GM19351 (cell line): ENCODE results near the gene COX19.

Source experiments
- ATAC-seq: cut with Tn5 transposase; IDR thresholded peaks from one replicate; pipeline ENCODE4 v1.9.1; 2021; ENCODE audit warnings: mild to moderate bottlenecking, moderate library complexity; ENCODE audit not compliant: unreplicated experiment

Gene COX19

DNA sequence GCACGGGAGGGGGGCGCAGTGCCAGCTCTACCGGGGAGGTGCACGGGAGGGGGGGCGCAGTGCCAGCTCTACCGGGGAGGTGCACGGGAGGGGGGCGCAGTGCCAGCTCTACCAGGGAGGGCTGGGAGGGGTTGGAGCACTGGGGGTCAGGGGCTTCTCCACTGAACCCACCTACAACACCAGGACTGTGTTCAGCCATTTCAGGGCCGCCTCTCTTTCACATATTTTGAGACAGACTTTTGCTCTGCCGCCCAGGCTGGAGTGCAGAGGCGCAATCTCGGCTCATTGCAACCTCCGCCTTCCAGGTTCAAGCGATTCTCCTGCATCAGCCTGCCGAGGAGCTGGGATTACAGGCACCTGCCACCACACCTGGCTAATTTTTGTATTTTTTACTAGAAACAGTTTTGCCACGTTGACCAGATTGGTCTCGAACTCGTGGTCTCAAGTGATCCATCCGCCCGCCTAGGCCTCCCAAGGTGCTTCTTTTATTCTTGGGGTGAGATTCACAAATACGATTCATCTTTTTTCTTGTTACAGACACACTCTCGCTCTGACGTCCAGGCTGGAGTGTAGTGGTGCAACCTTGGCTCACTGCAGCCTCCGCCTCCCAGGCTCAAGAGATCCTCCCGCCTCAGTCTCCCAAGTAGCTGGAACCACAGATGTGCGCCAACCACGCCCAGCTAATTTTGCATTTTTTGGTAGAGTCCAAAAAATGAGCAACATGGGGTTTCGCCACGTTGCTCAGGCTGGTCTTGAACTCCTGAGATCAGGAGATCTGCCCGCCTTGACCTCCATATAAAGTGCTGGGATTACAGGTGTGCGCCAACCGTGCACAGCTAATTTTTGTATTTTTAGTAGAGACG is 57.9 kb downstream of the COX19 start:
- ATAC-seq = no peak

DNA sequence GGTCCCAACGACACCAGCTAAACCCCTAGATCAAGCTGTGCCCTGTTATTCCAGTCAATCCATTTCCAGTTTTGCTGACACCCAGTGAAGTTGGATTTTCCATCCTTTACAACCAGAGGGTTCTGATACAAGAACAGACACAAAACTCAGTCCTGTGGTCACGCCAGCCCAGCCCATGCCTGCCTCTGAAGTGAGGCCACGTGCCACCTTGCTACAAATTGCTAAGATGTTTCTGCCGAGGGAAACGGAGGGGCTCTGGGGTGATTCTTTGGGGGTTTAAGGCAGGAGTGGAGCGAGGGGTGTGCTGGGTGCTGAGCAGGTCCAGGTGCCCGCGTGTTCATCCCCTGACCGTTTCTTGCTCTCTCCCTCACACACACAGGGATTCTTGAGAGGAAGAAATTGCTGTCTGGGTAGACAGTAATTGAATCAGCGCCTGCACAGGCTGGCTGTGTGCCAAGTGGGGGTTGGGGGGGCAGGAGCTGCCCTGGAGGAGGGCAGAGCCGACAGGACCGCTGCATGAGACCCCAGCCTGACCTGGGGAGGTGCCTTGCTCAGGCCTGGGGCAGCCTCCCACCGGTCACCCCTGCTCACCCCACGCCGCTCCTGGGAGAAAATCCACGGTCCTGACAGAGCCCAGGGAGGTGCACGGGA is 58.9 kb downstream of the COX19 start:
- ATAC-seq = no peak
